HG03175 (cell line): ENCODE measurements around the gene FNDC3B.

Experiments
- ATAC-seq: cut with Tn5 transposase; IDR thresholded peaks from one replicate; pipeline ENCODE4 v1.9.1; 2021; ENCODE audit warnings: mild to moderate bottlenecking, moderate library complexity; ENCODE audit not compliant: unreplicated experiment

FNDC3B gene

DNA sequence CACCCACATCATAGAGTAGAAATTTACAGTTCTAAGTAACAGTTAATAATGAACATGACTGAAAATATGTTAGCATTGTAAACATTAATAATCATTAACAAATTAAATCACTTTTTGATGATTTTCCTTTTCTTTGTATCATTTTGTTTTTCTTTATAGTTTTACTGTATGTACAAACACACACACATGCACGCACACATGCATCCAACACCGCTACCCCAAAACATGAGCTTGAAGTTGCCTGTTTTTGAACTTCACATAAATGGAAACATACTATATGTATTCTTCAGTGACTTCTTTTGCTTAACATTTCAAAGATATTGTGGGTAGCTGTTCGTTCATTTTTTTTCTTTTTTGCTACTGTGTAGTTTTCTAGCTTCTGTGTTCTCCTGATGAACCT lies 123.9 kb downstream of the FNDC3B start:
- no peak for ATAC-seq

DNA sequence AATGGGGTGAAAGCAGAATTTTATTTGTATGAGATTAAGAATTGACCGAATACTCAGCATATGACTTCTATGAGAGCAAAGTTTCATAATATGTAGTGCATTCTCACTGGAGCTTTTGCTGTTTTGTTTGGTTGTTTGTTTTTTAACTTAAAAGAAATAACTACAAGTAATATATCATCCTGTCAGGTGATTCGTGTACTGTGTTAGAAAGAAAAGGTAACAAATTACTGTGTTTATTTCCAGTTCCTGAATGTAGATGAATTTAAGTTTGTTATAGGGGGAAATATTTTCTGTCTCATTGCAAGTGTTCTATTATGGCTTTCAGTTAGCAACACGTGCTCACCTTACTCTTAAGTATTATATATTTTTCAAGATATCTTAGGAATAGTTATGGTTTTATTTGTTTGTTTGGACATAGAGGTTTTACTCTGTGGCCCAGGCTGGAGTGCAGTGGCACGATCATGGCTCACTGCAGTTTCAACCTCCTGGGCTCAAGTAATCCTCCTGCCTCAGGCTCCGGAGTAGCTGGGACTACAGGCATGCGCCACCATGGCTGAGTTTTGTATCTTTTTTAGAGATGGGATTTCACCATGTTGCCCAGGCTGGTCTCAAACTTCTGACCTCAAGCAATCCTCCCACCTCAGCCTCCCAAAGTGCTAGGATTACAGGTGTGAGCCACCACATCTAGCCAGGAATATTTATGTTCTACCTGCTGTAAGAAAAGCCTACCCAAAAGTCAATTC lies 125.4 kb downstream of the FNDC3B start:
- ATAC-seq = no peak

DNA sequence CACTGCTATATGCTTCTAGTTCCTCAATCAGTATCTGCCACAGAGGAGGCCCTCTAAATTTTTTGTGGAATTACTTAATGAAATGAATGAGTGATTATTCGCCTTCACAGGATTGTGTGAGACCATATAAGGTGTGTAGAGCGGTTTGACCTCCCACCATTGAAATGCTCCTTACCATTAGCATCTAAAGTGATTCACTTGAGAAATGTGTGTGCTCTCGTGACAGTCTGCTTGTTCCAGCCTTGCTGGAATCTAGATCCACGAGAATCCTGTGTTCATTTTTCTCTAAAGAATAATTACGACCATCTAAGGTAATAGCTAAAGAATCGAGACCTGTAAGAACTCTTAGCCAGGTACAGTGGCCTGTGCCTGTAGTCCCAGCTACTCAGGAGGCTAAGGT lies 126.9 kb downstream of the FNDC3B start:
- ATAC-seq = no peak

DNA sequence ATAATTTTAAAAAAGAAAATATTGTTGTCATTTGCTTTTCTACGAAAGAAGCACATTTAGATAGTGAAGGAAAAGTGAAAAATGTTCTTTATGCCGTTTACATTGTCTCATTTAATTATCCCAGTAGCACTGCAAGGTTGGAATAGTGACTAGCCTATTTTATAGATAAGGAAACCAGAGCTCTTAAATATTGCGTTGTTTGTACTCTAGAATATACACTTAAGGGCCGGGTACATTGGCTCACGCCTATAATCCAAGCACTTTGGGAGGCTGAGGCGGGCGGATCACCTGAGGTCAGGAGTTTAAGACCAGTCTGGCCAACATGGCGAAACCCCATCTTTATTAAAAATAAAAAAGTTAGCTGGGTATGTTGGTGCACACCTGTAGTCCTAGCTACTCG lies 127.5 kb downstream of the FNDC3B start:
- ATAC-seq = no peak

DNA sequence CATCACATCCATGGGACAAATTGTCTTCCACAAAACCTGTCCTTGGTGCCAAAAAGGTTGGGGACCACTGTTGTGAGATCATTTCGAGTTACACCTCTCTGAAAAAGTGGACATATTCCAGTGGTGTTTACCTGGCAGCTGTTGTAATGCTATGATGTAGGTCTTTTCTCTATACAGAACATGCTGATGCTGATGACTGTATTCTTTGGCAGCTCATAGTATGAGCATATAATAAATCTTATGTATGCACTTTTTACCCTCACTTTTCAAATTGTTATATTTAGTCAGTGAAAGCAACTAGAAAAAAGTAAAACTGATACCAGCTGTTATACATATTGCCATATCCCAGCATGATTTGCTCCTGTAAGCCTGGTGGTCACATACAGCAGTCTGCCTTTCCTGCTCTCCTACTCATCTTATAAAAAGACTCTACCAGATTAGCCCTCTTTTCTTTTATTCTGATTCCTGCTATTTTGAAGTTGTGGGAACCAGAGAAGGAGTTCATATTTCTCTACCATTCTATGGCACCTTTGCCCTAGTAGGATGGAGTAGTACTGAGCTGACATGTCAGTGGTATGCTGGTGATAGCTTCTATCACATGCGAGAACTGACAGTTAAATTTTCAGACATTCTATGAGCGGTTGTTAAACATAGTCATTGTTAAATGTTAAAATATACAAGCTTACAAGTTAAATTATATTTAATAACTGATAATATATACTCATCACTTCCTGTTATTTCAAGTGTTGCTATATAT lies 128.7 kb downstream of the FNDC3B start:
- no peak for ATAC-seq

DNA sequence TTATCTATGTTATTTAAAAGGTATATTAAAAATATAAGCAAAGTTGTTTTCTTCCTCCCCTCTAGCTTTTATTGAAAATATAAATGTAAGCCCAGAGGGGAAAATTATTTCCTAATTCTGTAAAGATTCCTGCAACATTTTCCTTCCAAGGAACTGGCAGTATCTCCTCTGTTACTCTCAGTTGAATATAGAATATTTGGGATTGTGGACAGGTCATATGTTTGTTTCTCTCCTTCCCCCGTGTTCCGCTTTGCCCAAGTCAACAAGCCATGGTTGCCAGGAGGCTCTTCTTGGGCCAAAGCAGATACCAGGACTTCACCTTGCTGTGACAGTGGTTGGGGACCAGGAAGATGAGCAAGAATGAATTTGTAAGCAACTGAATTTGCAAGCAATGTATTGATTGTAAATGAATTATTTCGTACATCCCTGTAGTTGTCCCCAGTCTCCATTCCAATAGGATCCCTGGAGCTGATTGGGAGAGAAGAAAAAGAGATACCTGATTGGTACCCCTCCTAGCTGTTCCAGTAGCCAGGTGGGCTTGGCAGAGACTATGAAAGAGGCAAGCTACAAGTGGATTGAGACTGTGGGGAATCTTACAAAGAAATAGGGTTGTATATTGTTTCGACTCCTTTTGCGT lies 130.8 kb downstream of the FNDC3B start:
- ATAC-seq = no peak

DNA sequence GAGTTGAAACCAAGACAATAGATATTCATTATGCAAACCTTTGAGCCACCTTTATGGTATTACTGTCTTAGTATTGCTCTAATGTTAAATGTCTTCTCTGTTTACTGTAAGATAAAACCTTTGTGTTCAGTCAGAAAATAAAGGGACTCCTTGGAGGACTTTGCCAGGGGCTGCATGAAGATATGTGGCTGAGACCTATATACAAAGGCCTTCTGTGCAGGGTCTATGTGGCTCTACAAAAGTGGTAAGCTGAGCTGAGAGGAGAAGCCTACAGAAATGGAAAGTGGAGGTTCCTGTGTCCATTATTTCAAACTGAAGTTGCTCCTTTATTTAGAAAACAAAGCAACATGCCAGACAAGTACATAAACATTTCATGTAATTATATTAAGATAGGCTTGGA lies 131.5 kb downstream of the FNDC3B start:
- ATAC-seq = no peak

DNA sequence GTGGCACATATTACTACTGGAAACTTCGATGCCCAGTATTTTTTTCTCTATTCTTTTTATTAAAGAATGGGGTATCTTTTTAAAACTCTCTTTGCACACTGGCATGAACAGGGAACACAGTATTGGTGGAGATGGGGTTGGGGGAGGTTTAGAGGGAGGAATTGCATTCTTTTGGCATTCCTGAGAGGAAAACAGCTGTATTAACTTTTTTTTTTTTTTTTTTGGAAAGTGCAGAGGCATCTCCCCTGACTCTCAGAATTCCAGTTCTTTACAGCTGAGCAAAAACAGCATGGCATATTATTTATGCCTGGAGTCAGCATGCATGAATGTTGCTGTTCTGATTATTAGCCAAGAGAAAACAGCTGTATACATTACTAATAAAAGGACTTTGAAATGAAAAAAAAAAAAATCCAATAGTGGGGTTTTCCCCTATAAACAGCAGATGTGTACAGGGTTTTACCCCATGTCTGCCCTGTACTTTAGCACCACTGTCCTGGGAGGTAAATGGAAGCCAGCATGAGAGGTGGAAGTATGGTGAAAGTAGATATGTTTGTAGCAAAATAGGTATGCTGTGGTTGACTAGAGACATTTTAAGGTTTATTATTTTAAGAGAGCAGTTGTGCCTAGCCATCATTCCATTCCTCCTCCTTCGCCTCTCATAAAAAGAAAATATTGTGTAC lies 132.2 kb downstream of the FNDC3B start:
- ATAC-seq = no peak

DNA sequence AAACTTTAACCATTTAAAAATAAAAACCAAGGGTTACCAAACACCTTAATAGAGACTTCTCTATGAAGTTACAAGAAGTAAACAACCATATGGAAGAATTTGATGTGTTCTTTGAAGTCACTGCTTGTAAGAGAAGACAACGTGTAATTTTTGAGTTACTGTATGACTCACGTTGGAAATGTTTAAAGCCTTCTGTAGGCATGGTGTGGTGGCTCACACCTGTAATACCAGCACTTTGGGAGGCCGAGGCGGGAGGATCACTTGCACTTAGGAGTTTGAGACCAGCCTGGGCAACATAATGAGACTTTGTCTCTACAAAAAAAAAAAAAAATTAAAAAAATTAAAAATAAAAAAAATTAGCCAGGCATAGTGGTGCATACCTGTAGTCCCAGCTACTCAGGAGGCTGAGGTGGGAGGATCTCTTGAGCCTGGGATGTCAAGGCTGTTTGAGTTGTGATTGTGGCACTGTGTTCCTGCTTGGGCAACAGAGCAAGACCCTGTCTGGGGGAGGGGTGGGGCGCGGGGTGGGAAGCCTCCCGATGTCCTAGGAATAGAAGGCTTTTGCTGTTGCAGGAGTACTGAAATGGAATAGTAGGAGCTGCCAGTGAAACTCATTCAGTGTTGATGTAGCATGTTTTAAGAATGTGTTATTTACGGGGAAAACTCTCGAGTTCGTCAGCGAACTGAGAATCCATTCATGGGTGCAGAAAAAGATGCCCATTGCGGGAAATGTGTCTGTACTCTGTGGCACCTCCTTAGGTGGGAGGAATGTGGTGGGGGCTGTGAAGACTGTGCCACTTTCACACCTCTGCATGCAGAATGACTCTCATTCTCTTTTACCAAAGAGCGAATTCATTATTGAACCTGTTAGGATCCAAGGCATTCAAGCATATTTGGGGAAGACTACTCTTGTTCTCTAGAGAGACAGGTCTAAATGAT lies 134.2 kb downstream of the FNDC3B start:
- no peak for ATAC-seq

DNA sequence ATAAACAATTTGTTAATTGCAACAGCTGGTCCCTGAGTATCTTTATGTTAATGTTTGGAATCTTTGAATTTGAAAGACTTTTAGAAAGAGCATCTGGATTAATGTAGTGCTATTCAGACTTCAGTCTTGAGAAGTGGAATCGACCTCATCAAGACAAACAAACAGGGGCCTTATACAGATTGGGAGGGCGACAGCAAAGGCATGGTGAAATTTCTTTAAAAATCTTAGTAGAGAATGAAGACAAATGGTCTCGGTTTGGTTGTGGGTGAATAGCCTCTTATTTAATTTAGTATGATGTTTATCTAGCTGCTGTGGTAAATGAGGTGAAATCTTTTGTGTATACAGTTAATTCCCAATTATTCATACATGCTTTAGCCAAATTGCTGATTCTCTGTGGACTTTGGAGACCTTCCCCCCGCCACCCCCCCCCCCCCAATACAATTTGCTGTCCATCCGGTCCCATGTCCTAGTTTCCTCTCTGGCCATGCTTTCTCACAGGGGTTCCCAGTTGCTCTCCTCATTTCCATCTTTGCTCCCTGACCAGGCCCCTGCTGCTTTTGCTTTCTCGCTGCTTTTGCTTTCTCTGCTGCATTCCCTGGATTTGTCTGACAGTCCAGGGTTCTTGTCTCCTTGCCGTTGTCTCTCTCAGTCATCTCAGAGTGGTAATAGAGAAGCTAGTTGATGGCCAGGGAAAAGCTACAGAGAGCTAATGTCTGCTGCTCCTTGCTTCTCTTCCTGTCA lies 135.3 kb downstream of the FNDC3B start:
- no peak for ATAC-seq

DNA sequence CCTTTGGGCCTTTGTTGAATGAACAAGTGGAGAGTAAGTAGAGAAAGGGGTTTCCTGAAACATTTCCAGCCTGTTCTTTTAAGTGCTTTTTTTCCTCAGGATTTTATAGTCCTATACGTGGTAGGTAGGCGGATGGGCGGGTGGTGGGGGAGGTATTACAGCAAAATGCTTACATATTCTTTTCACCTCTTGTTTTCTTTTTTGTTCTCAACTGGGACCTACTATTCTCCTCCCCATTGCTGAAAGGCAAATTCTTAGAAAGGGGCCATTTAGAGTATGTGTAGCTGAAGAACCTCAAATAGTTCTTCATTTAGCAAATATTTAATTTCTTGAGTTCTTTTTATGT lies 135.8 kb downstream of the FNDC3B start:
- no peak for ATAC-seq

DNA sequence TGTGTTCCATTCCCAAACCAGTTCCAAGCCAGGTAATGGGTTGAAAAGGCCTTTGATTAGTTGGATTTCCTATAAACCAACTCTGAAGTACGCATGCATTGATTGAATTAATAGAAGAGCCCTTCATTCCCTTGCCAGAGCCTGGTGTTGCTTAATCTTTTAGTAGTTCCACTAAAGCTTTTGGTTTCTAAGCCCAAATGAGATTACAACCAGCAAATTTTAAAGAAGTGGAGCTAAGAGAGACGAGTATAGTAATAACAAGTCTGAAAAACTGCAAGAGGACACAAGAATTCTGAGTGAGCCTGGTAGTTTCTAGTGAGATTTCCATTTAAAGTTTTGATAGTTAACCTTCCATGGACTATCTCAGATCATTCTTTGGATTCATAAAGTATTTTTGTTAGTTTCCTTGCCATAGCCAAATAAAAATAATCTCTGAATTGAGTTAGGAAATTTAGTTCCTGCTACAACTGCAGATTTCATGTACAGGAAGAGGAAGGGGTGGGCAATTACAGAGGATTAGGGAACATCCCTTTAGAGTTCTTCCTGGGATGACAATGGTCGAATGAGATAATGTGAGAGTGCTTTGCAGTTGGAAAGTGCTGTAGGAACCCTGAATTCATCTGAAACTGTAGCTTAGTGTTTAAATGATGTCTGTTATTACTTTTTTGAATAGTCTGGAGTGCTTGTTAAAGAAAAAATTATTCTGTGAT lies 136.8 kb downstream of the FNDC3B start:
- no peak for ATAC-seq

DNA sequence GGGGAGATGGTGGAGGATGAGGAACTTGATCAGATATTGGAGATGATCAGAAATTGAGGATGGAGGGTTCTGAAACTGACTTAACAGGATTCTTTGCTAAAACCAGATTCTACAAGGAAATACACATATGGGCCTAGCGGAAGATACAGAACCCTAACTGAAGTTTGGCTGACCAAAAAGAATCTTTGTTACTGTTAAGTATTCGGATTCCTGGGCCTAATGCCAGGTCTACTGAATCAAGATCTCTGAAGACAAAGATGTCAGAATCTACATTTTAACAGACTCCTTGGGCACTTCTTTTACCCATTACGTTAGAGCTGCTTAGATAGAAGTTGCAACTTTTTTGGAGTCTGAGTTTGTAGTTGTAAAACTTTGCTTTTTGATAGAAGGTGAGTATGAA lies 137.7 kb downstream of the FNDC3B start:
- no peak for ATAC-seq

DNA sequence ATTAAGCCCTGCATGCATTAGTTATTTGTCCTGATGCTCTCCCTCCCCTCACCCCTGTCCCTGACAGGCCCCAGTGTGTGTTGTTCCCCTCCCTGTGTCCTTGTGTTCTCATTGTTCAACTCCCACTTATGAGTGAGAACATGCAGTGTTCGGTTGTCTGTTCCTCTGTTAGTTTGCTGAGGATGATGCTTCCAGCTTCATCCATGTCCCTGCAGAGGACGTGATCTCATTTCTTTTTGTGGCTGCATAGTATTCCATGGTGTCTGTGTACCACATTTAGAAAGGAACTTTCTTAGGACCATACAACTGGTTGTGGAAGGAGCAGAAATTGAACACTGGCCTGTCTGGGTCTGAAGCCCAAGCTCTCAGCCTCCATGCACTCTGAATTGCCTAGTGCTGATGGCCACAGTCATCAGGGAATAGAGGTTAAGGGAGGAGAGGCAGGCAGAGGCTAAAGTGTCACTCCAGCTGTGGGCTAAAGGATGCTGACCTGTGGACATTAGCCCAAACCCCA lies 138.5 kb downstream of the FNDC3B start:
- ATAC-seq = no peak

DNA sequence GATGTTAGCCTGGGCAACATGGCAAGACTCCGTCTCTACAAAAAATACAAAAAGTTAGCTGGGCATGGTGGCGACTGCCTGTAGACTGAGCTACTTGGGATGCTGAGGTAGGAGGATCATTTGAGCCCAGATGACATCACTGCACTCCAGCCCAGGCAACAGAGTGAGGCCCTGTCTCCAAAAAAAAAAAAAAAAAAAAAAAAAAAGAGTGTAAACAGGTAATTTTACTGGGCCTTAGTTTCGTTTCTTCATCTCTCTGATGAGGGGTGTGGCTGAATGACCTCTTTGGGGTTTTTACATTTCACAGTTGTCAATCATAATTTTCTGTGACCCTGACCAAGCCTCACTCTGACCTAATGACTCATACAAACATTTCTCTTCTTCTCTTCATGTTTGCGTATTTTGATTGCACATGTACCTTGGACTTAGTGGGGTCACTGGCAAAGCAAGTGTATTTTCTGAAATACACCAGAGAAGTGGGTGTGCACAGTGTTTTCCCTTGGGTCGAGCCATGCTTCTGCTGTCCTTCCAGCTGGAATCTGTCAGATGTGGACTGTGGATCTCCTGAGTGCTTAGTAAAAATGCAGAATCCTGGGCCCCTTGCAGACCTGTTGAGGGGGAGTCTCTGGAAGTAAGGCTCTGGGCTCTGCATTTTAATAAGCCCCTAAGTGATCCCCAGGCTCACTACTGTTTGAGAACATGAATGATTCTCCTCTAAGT lies 140.5 kb downstream of the FNDC3B start:
- ATAC-seq = peak; percentile 62

DNA sequence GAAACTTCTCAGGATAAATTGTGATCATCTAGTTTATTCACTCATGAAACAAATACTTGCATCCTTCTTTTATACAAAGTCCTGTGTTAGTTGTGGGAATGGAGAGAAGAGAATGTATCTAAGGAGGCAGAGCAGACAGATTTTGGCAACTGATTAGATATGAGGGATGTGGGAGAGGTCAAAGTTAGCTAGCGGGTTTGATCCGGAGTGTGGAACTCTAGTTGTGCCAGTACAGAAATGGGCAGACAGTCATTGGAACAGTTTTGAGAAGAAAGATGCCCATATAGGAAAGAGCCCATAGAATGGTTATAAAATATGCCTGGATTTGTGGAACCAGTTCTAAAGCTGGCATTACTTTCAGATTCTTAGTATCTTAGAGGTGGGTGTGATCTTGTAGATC lies 141.1 kb downstream of the FNDC3B start:
- ATAC-seq = no peak

DNA sequence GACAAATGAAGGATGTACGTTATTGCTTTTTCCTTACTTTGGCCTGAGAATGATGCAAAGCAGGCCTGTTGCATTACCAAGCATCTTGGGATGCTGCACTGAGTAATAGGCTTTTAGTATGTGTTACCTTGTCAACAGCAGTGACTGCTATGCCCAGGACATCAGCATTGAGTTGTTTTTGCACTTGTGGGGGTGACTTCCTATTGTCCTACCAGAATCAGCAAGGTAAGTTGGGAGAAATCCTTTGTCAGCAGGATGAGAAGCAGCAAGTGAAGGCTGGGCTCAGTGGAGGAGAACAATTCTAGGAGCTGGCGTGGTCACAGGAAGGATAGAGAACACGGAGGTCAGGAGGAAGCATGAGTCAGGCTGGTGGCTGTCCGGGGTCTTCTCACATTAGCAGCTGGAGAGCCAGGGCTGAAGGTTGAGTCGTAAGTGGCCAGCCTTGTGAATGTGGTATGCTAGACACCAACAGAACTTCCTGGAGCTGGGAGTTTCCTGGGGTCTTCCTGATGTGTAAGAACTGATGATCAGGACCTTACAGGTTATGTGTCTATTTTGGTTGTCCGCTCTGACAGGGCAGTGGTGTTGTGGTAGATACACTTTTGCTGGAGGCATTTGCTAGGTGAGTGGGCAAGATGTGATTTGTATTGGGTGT lies 142.7 kb downstream of the FNDC3B start:
- ATAC-seq = no peak

DNA sequence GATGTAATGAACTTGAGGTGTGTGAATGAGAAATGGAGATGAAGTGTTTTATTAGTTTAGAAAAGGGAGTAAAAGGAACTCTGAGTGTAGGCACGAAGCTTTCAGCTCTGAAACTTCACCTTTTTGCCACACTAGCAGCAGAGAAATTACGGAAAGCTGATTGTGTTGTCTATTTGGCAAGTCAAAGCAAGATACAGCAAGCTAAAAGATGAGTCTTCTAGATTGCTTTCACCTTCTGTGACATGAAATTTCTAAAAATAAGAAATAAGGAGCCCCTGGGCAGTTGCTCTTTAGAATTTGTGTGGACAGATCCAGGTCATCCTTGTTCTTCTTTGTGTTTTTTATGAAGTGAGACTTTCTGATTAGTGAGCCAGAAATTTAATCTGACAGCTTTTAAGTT lies 143.4 kb downstream of the FNDC3B start:
- no peak for ATAC-seq
